ENCODE data around the gene ENOX1.

The ENOX1 gene

GRCh38 chr13:43472339-43472738 is 314.4 kb downstream of the ENOX1 start:
- ATAC-seq = no peak
- no peak for TF ChIP-seq RARB (CRISPR knock-in tag; IDR thresholded peaks at IDR 0.05)
- no peak for TF ChIP-seq PPARA (CRISPR knock-in tag; IDR thresholded peaks at IDR 0.05; ENCODE audit: borderline replicate concordance)
- no peak for TF ChIP-seq ZNF8 (CRISPR knock-in tag; IDR thresholded peaks at IDR 0.05)
- TF ChIP-seq OSR1 (CRISPR knock-in tag; IDR thresholded peaks at IDR 0.05) = no peak
- TF ChIP-seq ZNF565 (CRISPR knock-in tag; conservative IDR thresholded peaks at IDR 0.05; ENCODE audit: low read depth) = no peak
- TF ChIP-seq GLIS3 (CRISPR knock-in tag; IDR thresholded peaks at IDR 0.05) = no peak
- TF ChIP-seq TOX (CRISPR knock-in tag; IDR thresholded peaks at IDR 0.05; ENCODE audit: borderline replicate concordance) = no peak
- no peak for TF ChIP-seq ARNTL (CRISPR knock-in tag; IDR thresholded peaks at IDR 0.05; ENCODE audit: borderline replicate concordance, low read depth)
- no peak for TF ChIP-seq CSRNP3 (CRISPR knock-in tag; IDR thresholded peaks at IDR 0.05)

GRCh38 chr13:43470610-43471009 is 316.2 kb downstream of the ENOX1 start:
- TF ChIP-seq PATZ1 (CRISPR knock-in tag; IDR thresholded peaks at IDR 0.05; ENCODE audit: borderline replicate concordance) (no peak), ZNF565 (CRISPR knock-in tag; conservative IDR thresholded peaks at IDR 0.05; ENCODE audit: low read depth) (no peak), OSR1 (CRISPR knock-in tag; IDR thresholded peaks at IDR 0.05) (no peak), ZFP30 (CRISPR knock-in tag; IDR thresholded peaks at IDR 0.05) (no peak), ZNF8 (CRISPR knock-in tag; IDR thresholded peaks at IDR 0.05) (no peak), CSDC2 (CRISPR knock-in tag; IDR thresholded peaks at IDR 0.05) (no peak), TOX (CRISPR knock-in tag; IDR thresholded peaks at IDR 0.05; ENCODE audit: borderline replicate concordance) (no peak)
- ATAC-seq = no peak

- TF ChIP-seq CSDC2 (CRISPR knock-in tag; IDR thresholded peaks at IDR 0.05) (no peak), CSRNP3 (CRISPR knock-in tag; IDR thresholded peaks at IDR 0.05) (no peak), PPARA (CRISPR knock-in tag; IDR thresholded peaks at IDR 0.05; ENCODE audit: borderline replicate concordance) (no peak), OSR1 (CRISPR knock-in tag; IDR thresholded peaks at IDR 0.05) (no peak), RARB (CRISPR knock-in tag; IDR thresholded peaks at IDR 0.05) (no peak), TCF4 (CRISPR knock-in tag; IDR thresholded peaks at IDR 0.05; ENCODE audit: borderline replicate concordance) (no peak), ZNF565 (CRISPR knock-in tag; conservative IDR thresholded peaks at IDR 0.05; ENCODE audit: low read depth) (no peak), ARNTL (CRISPR knock-in tag; IDR thresholded peaks at IDR 0.05; ENCODE audit: borderline replicate concordance, low read depth) (no peak), ZNF8 (CRISPR knock-in tag; IDR thresholded peaks at IDR 0.05) (no peak), TOX (CRISPR knock-in tag; IDR thresholded peaks at IDR 0.05; ENCODE audit: borderline replicate concordance) (no peak), ZFP30 (CRISPR knock-in tag; IDR thresholded peaks at IDR 0.05) (no peak), ZFP3 (CRISPR knock-in tag; IDR thresholded peaks at IDR 0.05) (no peak), POU6F1 (CRISPR knock-in tag; IDR thresholded peaks at IDR 0.05; ENCODE audit: borderline replicate concordance, low read depth) (no peak), TSHZ2 (CRISPR knock-in tag; IDR thresholded peaks at IDR 0.05) (no peak), CREB5 (CRISPR knock-in tag; IDR thresholded peaks at IDR 0.05; ENCODE audit: low read depth) (no peak), ISL1 (CRISPR knock-in tag; IDR thresholded peaks at IDR 0.05) (no peak), ZC3H10 (CRISPR knock-in tag; IDR thresholded peaks at IDR 0.05) (no peak)
- no peak for ATAC-seq
These were observed 317.0 kb downstream of the ENOX1 start for GRCh38 chr13:43469791-43470190.
